B cell (primary cell): ENCODE results near the gene ERAP2. TPM values are rescaled to one million over a fixed set of nuclear protein-coding genes. Genes with fewer than 3 reads are reported as not detected.

Experiments used
- ATAC-seq: fragments of 200-7000 bp; cut with Tn5 transposase; one replicate; pipeline ENCODE4 v1.10.0; 2021; ENCODE audit warnings: low read depth, mild to moderate bottlenecking, moderate number of reproducible peaks, moderate library complexity
- CTCF ChIA-PET: fragments of 350-600 bp; sonication (Branson Sonifier 250); formaldehyde crosslinking; loops from one replicate; lab custom pipeline; 2021; ENCODE audit warnings: antibody characterized with exemption, inconsistent platforms; lab: Charles Lee
- POLR2A ChIA-PET: fragments of 350-600 bp; sonication (Branson Sonifier 250); formaldehyde crosslinking; loops from one replicate; lab custom pipeline; 2021; ENCODE audit warnings: antibody characterized with exemption; lab: Charles Lee
- DNase-seq: peaks from one replicate; pipeline ENCODE4 v3.0.0; 2013
- H2AFZ ChIP-seq: 2 replicates; pipeline ENCODE4 v1.6.1; 2012; ENCODE audit warnings: mild to moderate bottlenecking, low read depth, low read length; ENCODE audit not compliant: insufficient read depth, poor library complexity, severe bottlenecking
- H3K27ac ChIP-seq, 2 donors: 1 replicate in 1 of 2; 2 replicates in 1 of 2; pipeline ENCODE4 v1.5.1; 2012 to 2013; ENCODE audit warnings: low read length in 2 of 2, mild to moderate bottlenecking in 2 of 2, moderate library complexity in 1 of 2
- H3K27me3 ChIP-seq, 4 experiments: fragments of 200-600 bp in 1 of 4; sonication (generic) in 1 of 4; replicated peaks in 1 of 4; 1 replicate in 2 of 4; 2 replicates in 2 of 4; pipeline versions ENCODE4 v1.6.1 to v1.7.0; 2013 to 2016; ENCODE audit warnings: low read length in 3 of 4, mild to moderate bottlenecking in 2 of 4, mixed read lengths in 1 of 4, moderate library complexity in 1 of 4; ENCODE audit not compliant: insufficient read depth in 4 of 4, control insufficient read depth in 3 of 4; ENCODE audit errors: control extremely low read depth in 1 of 4
- H3K36me3 ChIP-seq, 2 experiments: replicated peaks in 1 of 2; 1 replicate in 1 of 2; 2 replicates in 1 of 2; pipeline versions ENCODE4 v1.6.1 to v1.7.1; 2013; ENCODE audit warnings: low read length in 1 of 2; ENCODE audit not compliant: insufficient read depth in 2 of 2, control insufficient read depth in 1 of 2; ENCODE audit errors: control extremely low read depth in 1 of 2, extremely low read depth in 1 of 2
- H3K4me1 ChIP-seq, 2 donors: fragments of 200-600 bp in 1 of 2; sonication (generic) in 1 of 2; 1 replicate in 1 of 2; 2 replicates in 1 of 2; pipeline versions ENCODE4 v1.5.1 to v1.6.1; 2013 to 2017; ENCODE audit warnings: low read length in 2 of 2; ENCODE audit not compliant: control insufficient read depth in 2 of 2, insufficient read depth in 2 of 2
- H3K4me2 ChIP-seq: replicated peaks from 2 replicates; pipeline ENCODE3; 2012; ENCODE audit warnings: mild to moderate bottlenecking, low read depth, low read length; ENCODE audit not compliant: poor library complexity, severe bottlenecking
- H3K4me3 ChIP-seq, 5 experiments: fragments of 200-600 bp in 1 of 5; sonication (generic) in 1 of 5; 1 replicate in 3 of 5; 2 replicates in 2 of 5; pipeline versions ENCODE4 v1.5.1 to v1.7.0; 2011 to 2016; ENCODE audit warnings: low read length in 4 of 5, mild to moderate bottlenecking in 4 of 5, low read depth in 2 of 5, control low read depth in 1 of 5, moderate library complexity in 1 of 5; ENCODE audit not compliant: insufficient read depth in 1 of 5; ENCODE audit errors: control extremely low read depth in 1 of 5, extremely low read depth in 1 of 5
- H3K79me2 ChIP-seq: fragments of 200-600 bp; sonication (generic); one replicate; pipeline ENCODE4 v1.6.0; 2016; ENCODE audit warnings: low read length; ENCODE audit not compliant: control insufficient read depth, insufficient read depth
- H3K9ac ChIP-seq: fragments of 200-600 bp; sonication (generic); 2 replicates; pipeline ENCODE4 v1.6.1; 2017; ENCODE audit warnings: mild to moderate bottlenecking, low read length, moderate library complexity
- H3K9me3 ChIP-seq, 3 donors: one replicate each; pipeline versions ENCODE4 v1.6.1 to v1.7.1; 2013; ENCODE audit warnings: low read length in 2 of 3; ENCODE audit not compliant: control insufficient read depth in 2 of 3, insufficient read depth in 1 of 3; ENCODE audit errors: control extremely low read depth in 1 of 3
- H4K20me1 ChIP-seq: 2 replicates; pipeline ENCODE4 v1.6.0; 2012; ENCODE audit warnings: mild to moderate bottlenecking, low read length; ENCODE audit not compliant: insufficient read depth, control insufficient read depth, poor library complexity, severe bottlenecking
- H3K27ac Mint-ChIP-seq: one replicate; pipeline ENCODE4 v1.8.0; 2021; ENCODE audit warnings: mixed read lengths
- H3K27me3 Mint-ChIP-seq: one replicate; pipeline ENCODE4 v1.8.0; 2021; ENCODE audit warnings: mixed read lengths
- H3K4me1 Mint-ChIP-seq: one replicate; pipeline ENCODE4 v1.8.0; 2021; ENCODE audit warnings: mixed read lengths
- H3K4me3 Mint-ChIP-seq: one replicate; pipeline ENCODE4 v1.8.0; 2021; ENCODE audit warnings: mixed read lengths
- H3K9me3 Mint-ChIP-seq: one replicate; pipeline ENCODE4 v1.8.0; 2022; ENCODE audit warnings: mixed read lengths; ENCODE audit not compliant: insufficient read depth
- EZH2 ChIP-seq: IDR thresholded peaks from 2 replicates; pipeline ENCODE4 v1.6.1; 2012; ENCODE audit warnings: borderline replicate concordance, low read depth, mild to moderate bottlenecking, moderate library complexity, low read length; ENCODE audit not compliant: insufficient read depth, poor library complexity, severe bottlenecking
- WGBS: methylation state at CpG from one replicate; pipeline ENCODE4 v1.1.5; 2013; ENCODE audit warnings: missing lambda C conversion rate; ENCODE audit not compliant: insufficient coverage; 5-methylcytosine and 5-hydroxymethylcytosine counted together
- intact Hi-C: fragments of 100-400 bp; cut with micrococcal nuclease; formaldehyde crosslinking; loops from one replicate; pipeline ENCODE4 v1.10.0; 2022
- polyA plus RNA-seq: library from polyadenylated mRNA; depleted of rRNA; stranded (reverse); fragments of >200 nt; gene quantifications from 2 replicates; pipeline ENCODE4 v1.2.3, GENCODE V29; 2012
- total RNA-seq, 2 donors: library from RNA; stranded (reverse); fragments of 120-200 nt in 1 of 2; gene quantifications; 1 replicate in 1 of 2; 2 replicates in 1 of 2; pipeline versions ENCODE4 v1.2.3 to v1.2.4, GENCODE V29; 2013 to 2022
- TF ChIP-seq, protein P1 (sequence below): fragments of 200-600 bp; IDR thresholded peaks from one replicate; pipeline ENCODE4 v1.8.0; 2022; ENCODE audit warnings: antibody characterized with exemption, mild to moderate bottlenecking

Gene ERAP2
- total and polyA plus RNA-seq, 2 donors (not counting 1 experiment from before 2014, with no cell fraction given): 18.5 to 74.2 TPM

GRCh38 chr5:96884995-96885394, 8.7 kb downstream of the ERAP2 start:
- ATAC-seq (no peak), DNase-seq (no peak)
- CTCF ChIA-PET: interaction anchor here (0.8 to 5.4 kb wide), 9 partner anchors 9 to 279 kb away, joined by 3 to 40 read pairs (median 5); partner anchors contain the start of gene ERAP2
- H3K4me1 Mint-ChIP-seq: peaks cover 64% of the 10 kb centered on the region
- POLR2A ChIA-PET: interaction anchor here (0.8 to 1.6 kb wide), 2 partner anchors 13 to 298 kb away, joined by 3 to 4 read pairs; partner anchors contain the start of gene RIOK2
- H3K4me3 ChIP-seq: no peak overlapping the region
- H3K27ac Mint-ChIP-seq: peak overlapping the region; percentile 92
- H3K9ac ChIP-seq: no peak overlapping the region
- H3K27me3 ChIP-seq: no peaks in the 10 kb centered on the region
- TF ChIP-seq, protein P1, sequence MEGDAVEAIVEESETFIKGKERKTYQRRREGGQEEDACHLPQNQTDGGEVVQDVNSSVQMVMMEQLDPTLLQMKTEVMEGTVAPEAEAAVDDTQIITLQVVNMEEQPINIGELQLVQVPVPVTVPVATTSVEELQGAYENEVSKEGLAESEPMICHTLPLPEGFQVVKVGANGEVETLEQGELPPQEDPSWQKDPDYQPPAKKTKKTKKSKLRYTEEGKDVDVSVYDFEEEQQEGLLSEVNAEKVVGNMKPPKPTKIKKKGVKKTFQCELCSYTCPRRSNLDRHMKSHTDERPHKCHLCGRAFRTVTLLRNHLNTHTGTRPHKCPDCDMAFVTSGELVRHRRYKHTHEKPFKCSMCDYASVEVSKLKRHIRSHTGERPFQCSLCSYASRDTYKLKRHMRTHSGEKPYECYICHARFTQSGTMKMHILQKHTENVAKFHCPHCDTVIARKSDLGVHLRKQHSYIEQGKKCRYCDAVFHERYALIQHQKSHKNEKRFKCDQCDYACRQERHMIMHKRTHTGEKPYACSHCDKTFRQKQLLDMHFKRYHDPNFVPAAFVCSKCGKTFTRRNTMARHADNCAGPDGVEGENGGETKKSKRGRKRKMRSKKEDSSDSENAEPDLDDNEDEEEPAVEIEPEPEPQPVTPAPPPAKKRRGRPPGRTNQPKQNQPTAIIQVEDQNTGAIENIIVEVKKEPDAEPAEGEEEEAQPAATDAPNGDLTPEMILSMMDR: no peak
- TF ChIP-seq EZH2: no peak
- peaks cover 58 to 61% of the 10 kb centered on the region in 2 donors for H3K4me1 ChIP-seq
- H3K4me3 Mint-ChIP-seq: peak overlapping the region; percentile 4
- peaks cover 11 to 66% of the 10 kb centered on the region in 2 experiments for H3K36me3 ChIP-seq
- no peak overlapping the region for H2AFZ ChIP-seq
- no peaks in the 10 kb centered on the region for H3K27me3 Mint-ChIP-seq
- no peaks in the 10 kb centered on the region for H3K9me3 ChIP-seq
- intact Hi-C loops: no loop called here
- peaks cover 11% of the 10 kb centered on the region for H4K20me1 ChIP-seq
- peak overlapping the region; percentile 76 to 91 for H3K27ac ChIP-seq
- 82% methylated on average over 5 of the region's 7 CpGs for WGBS
- no peaks in the 10 kb centered on the region for H3K9me3 Mint-ChIP-seq
- H3K4me2 ChIP-seq: peak overlapping the region; percentile 61
- peaks cover 78% of the 10 kb centered on the region for H3K79me2 ChIP-seq

- Histone ChIP-seq H3K36me3 (peaks cover 12 to 67% of the 10 kb centered on the region in 2 experiments), H2AFZ (peak overlapping the region; percentile 40), H4K20me1 (peaks cover 11% of the 10 kb centered on the region)
These were observed 9.4 kb downstream of the ERAP2 start for GRCh38 chr5:96885518-96886338.

More at GRCh38 chr5:96885518-96886338, 9.4 kb downstream of the ERAP2 start:
- Histone ChIP-seq H3K9ac (peak overlapping the region; percentile 44), H3K27ac (peak overlapping the region; percentile 76 to 91), H3K4me3 (peak overlapping the region in 2 of 5 experiments; percentile 5 to 27), H3K79me2 (peaks cover 74% of the 10 kb centered on the region), H3K27me3 (no peaks in the 10 kb centered on the region), H3K4me1 (peaks cover 51 to 57% of the 10 kb centered on the region in 2 donors), H3K4me2 (peak overlapping the region; percentile 61), H3K9me3 (no peaks in the 10 kb centered on the region)
- TF ChIP-seq EZH2: no peak
- TF ChIP-seq, protein P1: no peak
- H3K4me1 Mint-ChIP-seq: peaks cover 56% of the 10 kb centered on the region
- peak overlapping the region; percentile 92 for H3K27ac Mint-ChIP-seq
- peak overlapping the region; percentile 75 for H3K4me3 Mint-ChIP-seq
- DNase-seq: peak; percentile 86
- H3K9me3 Mint-ChIP-seq: no peaks in the 10 kb centered on the region
- ATAC-seq: peak; percentile 79
- intact Hi-C loops: loop anchor here (1.0 kb wide), 3 partner anchors 9 to 50 kb away; partner anchors contain the start of gene ERAP2
- ChIA-PET CTCF (interaction anchor here (0.6 to 5.4 kb wide), 10 partner anchors 9 to 278 kb away, joined by 3 to 40 read pairs (median 4); partner anchors contain the start of gene ERAP2), POLR2A (interaction anchor here (0.6 to 1.6 kb wide), 4 partner anchors 8 to 298 kb away, joined by 3 read pairs; partner anchors contain the start of gene RIOK2)
- 6% methylated on average over 4 of the region's 5 CpGs for WGBS
- no peaks in the 10 kb centered on the region for H3K27me3 Mint-ChIP-seq
